Epithelial cell of esophagus (primary cell): ENCODE data around the gene SYCN.

Experiments used
- DNase-seq: peaks from one replicate; pipeline ENCODE4 v3.0.0; 2010; ENCODE audit warnings: low read depth
- H3K4me3 ChIP-seq: 2 replicates; pipeline ENCODE4 v1.5.1; 2011; ENCODE audit warnings: mild to moderate bottlenecking, low read length, control low read depth
- TF ChIP-seq, protein P1 (sequence below): IDR thresholded peaks from 2 replicates; pipeline ENCODE4 v1.5.1; 2011; ENCODE audit warnings: low read depth, mild to moderate bottlenecking, low read length, control low read depth, inconsistent platforms; ENCODE audit not compliant: insufficient read depth; ENCODE audit errors: missing control alignments

SYCN gene

GRCh38 chr19:39170386-39171231 is 33.5 kb downstream of the SYCN start:
- no peak overlapping the region for H3K4me3 ChIP-seq
- no peak for DNase-seq
- TF ChIP-seq, protein P1, sequence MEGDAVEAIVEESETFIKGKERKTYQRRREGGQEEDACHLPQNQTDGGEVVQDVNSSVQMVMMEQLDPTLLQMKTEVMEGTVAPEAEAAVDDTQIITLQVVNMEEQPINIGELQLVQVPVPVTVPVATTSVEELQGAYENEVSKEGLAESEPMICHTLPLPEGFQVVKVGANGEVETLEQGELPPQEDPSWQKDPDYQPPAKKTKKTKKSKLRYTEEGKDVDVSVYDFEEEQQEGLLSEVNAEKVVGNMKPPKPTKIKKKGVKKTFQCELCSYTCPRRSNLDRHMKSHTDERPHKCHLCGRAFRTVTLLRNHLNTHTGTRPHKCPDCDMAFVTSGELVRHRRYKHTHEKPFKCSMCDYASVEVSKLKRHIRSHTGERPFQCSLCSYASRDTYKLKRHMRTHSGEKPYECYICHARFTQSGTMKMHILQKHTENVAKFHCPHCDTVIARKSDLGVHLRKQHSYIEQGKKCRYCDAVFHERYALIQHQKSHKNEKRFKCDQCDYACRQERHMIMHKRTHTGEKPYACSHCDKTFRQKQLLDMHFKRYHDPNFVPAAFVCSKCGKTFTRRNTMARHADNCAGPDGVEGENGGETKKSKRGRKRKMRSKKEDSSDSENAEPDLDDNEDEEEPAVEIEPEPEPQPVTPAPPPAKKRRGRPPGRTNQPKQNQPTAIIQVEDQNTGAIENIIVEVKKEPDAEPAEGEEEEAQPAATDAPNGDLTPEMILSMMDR = no peak

- TF ChIP-seq, protein P1 = no peak
- no peak for DNase-seq
- H3K4me3 ChIP-seq = no peak overlapping the region
Measured at GRCh38 chr19:39169143-39169810, 34.8 kb downstream of the SYCN start.

DNA sequence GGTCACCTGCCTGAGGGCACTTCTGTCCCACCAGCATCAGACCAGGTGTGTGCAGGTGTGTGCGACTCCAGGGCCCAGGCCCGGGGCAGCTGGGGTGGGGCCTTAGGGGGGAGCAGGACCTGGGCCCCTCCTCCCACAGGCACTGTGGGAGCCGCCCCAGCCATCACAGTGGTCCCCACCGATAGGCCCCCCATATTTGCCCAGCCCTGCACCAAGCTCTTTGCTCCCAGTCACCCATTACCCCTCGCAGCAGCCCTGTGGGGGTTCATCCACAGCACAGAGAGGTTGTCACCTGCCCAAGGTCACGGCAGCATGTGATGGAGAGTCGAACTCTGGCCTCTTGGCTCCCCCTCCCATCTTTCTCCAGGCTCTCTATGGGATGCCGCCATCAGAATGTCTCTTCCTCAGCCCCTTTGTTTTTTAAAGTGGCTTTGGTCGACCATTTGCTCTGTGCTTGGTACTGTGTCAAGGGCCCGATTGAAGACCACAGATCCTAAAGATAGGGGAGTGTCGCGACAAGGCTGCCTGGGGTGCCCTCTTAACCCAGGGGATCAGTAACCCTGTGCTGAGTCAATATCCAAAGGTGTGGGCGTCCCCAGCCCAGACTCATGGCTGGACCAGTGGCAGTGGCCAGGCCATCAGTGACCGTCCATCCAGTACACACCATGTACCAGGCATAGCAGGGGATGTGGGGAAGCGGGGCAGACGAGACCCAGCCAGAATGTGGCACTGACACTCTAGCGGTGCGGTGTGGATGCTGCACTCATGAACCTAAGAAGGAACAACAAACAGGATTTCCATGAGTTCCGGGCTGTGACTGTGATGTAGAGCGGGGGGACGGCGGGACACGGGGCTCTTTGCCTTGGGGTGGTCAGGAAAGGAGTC is 35.6 kb downstream of the SYCN start:
- TF ChIP-seq, protein P1 = no peak
- H3K4me3 ChIP-seq = no peak overlapping the region
- DNase-seq = no peak

DNA sequence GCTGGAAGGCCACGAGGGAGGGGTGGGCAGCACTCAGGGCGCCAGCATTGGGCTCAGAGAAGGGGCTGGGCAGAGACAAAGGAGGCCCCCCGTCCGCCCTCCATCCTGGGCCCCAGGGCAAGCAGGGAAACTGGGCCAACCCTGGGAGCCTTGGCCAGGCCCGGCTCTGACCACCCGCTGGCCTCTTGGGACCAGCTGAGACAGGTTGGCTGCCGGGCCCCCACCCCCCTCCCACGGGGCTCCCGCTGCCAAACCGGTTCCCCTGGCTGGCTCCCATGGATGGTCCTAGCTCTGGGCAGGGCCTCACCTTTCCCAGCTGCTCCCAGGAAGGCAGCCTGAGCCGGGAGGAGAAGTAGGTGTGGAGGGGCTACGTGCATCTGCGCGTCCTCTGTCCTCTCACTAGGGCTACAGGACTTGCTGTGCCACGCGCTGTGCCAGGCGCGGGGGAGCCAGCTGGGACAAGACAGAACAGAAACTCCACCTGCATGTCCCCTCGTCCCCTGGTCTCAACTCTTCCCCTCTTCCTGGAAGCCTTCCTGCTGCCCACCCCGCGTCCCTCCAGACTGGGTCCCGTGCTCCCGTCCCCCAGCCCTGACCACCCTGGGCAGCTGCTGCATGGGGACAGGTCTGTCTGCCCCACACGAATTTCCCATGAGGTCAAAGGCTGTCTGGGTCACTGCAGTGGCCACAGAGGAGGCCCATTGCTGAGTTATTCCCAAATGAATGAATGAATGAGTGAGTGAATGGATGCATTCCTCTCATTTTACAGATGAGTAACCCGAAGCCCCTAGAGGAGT is 36.4 kb downstream of the SYCN start:
- TF ChIP-seq, protein P1 = no peak
- peak overlapping the region; percentile 29 for H3K4me3 ChIP-seq
- DNase-seq = peak; percentile 76

DNA sequence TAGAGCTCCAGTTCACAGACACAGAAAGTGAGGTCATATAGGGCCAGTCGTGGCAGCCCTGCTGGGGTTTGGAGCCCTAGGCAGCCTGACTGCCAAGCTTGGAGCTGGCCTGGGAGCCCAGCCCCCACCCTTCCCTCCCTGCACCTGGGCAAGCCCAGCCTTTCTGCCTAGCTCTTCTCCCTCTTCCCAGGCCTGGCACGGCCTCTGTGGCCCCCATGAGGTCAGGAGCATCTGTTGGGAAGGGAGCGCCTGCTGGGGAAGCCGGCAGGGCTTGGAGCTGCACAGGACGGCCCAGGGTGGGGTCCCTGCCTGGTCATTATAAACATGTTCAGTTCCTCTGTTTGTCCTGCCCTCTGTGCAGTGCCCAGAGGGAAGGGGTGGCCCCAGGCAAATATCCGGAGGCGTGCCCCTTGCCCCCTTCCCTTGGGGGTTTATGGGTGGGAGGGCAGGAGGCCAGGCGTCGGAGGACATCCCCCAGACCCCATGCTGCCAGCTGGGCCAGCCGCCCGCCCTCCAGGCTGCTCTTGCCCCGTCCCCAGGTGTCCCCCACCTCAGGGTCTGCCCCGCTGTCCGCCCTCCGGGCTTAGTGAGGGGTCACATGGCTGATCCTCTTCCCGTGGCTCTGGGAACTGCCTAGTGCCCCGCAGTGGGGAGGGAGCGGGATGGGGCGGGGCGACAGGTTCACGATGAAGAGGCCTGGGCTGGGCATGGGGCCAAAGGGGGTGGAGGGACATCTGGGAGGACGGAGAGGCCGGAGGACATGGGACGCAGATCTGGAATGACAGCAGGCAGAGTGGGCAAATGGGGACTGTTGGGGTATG is 37.3 kb downstream of the SYCN start:
- peak overlapping the region; percentile 29 for H3K4me3 ChIP-seq
- TF ChIP-seq, protein P1 = no peak
- peak; percentile 67 for DNase-seq

DNA sequence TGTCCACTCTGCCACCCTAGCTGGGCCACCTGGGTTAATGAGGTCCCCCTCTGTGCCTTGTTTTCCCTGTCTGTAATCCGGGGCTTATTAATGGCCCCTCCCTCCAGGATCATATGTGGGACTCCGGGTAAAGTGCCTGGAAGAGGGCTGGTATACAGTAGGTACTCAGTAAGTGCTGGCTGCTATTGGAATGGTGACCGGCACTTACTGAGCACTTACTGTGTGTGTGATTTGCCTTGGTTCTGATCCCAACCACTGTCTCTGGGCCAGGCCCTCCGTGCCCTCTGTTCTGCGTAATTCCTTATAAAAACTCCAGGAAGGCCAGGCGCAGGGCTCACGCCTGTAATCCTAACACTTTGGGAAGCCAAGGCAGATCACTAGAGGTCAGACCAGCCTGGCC is 38.2 kb downstream of the SYCN start:
- TF ChIP-seq, protein P1 = no peak
- H3K4me3 ChIP-seq = no peak overlapping the region
- DNase-seq = no peak
